Measurements from ENCODE around the gene ASPG. TPM values are rescaled to one million over a fixed set of nuclear protein-coding genes. Genes with fewer than 3 reads are reported as not detected.
A peak's percentile ranks its signal among the peaks of the same experiment; 100 is the strongest.

ASPG gene
- total RNA-seq, 4 donors from 2014 or later, result 26.0 to 38.5 (median 28.2) TPM

DNA sequence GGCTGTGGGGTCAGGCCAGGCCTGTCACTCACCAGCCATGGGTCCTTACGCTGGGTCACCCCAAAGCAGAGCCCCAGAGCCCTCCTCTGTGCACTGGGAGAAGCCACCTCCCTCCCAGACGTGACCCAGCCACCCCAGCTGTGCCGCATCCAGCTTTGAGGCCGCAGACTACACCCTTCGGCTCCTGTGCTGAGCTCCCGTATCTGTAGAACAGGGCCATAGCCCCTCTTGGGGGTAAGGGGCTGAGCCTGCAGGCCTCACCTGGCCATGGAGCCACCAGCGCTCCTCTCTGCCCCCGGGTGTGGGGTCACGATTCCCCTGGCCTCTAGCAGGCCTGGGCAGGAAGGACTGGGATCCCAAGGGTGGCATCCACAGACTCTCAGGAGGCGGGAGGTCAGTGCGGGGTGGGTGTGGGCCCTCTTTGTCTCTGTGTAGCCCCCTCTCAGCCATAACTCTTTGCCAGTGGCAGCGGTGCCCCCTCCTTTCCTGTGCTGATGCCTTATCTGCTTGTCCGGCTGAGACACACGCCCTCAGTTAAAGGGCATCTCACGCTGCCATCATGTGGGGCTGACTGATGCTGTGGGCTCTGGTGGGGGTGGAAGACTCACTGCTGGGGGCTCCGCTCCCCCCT is 16.3 kb downstream of the ASPG start:
- TF ChIP-seq EP300 (IDR thresholded peaks at IDR 0.05), result no peak
- no peak for TF ChIP-seq POLR2A (IDR thresholded peaks at IDR 0.05)
- TF ChIP-seq, protein P1, sequence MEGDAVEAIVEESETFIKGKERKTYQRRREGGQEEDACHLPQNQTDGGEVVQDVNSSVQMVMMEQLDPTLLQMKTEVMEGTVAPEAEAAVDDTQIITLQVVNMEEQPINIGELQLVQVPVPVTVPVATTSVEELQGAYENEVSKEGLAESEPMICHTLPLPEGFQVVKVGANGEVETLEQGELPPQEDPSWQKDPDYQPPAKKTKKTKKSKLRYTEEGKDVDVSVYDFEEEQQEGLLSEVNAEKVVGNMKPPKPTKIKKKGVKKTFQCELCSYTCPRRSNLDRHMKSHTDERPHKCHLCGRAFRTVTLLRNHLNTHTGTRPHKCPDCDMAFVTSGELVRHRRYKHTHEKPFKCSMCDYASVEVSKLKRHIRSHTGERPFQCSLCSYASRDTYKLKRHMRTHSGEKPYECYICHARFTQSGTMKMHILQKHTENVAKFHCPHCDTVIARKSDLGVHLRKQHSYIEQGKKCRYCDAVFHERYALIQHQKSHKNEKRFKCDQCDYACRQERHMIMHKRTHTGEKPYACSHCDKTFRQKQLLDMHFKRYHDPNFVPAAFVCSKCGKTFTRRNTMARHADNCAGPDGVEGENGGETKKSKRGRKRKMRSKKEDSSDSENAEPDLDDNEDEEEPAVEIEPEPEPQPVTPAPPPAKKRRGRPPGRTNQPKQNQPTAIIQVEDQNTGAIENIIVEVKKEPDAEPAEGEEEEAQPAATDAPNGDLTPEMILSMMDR (IDR thresholded peaks at IDR 0.05), result no peak
- no peak for TF ChIP-seq POLR2AphosphoS5 (IDR thresholded peaks at IDR 0.05)
- Histone ChIP-seq H3K4me3 (no peak overlapping the region), H3K36me3 (no peaks in the 10 kb centered on the region), H3K4me1 (peaks cover 76% of the 10 kb centered on the region), H3K9me3 (no peaks in the 10 kb centered on the region), H3K27ac (peak overlapping the region; percentile 88), H3K27me3 (no peaks in the 10 kb centered on the region)
- WGBS, result 56% methylated on average over 9 of the region's 16 CpGs
- peak in 1 of 2 donors; percentile 59 for DNase-seq (ENCODE audit: low spot score in 2 of 2)

DNA sequence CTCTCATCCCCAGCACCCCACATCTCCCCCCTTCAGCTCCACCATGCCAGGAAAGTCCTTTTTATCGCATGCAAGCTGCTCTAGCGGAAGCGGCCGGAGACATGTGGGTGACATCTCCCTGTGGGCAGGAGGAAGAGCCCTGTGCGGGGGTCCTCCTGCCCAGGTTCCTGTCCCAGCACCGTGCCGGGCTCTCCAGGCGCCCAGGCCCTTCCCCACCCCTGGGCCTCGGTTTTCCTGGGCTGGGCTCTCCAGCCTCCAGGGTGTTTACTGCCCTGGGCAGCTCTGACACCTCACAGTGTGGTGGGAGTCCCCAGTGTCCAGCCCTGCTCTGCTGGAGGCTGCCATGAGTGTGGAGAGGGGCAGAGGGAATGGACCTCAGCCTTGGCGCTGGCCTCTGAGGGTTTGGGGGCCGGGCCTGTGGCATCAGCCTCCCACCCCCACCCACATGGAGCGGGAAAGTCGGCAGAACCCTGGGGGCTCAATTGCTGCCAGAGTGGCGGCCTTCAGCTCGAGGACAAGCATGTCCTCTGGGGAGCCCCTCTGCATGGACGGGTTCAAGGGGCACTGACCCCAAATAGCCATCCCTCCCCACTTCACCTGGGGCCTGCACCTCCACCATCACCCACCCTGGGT is 16.9 kb downstream of the ASPG start:
- no peak for TF ChIP-seq EP300 (IDR thresholded peaks at IDR 0.05)
- TF ChIP-seq POLR2AphosphoS5 (IDR thresholded peaks at IDR 0.05), result no peak
- TF ChIP-seq POLR2A (IDR thresholded peaks at IDR 0.05), result no peak
- TF ChIP-seq, protein P1 (IDR thresholded peaks at IDR 0.05), result no peak
- Histone ChIP-seq H3K4me1 (peaks cover 76% of the 10 kb centered on the region), H3K4me3 (no peak overlapping the region), H3K36me3 (no peaks in the 10 kb centered on the region), H3K9me3 (no peaks in the 10 kb centered on the region), H3K27me3 (no peaks in the 10 kb centered on the region), H3K27ac (no peak overlapping the region)
- 96% methylated on average over 7 of the region's 16 CpGs for WGBS
- peak in 1 of 2 donors; percentile 53 for DNase-seq (ENCODE audit: low spot score in 2 of 2)

DNA sequence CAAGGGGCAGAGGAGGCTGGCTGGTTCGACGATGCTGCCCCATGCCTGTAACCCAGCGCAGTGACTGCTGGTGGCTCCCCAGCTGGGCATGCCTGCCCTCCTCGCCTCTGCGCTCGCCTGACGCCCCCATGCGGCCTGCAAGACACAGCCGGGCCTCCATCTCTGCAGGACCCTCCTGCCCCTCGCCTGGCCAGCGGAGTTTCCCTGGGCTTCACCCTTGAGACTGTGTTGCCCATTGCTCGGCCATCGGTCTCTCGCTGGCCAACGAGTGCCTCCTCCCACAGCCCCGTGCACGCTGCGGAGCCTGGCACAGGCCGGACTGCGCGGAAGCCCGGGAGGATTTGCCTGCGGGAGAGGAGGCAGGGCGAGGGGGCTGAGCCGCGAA is 17.6 kb downstream of the ASPG start:
- TF ChIP-seq POLR2A (IDR thresholded peaks at IDR 0.05) (no peak), POLR2AphosphoS5 (IDR thresholded peaks at IDR 0.05) (no peak), EP300 (IDR thresholded peaks at IDR 0.05) (no peak)
- TF ChIP-seq, protein P1 (IDR thresholded peaks at IDR 0.05), result no peak
- Histone ChIP-seq H3K27ac (no peak overlapping the region), H3K4me3 (no peak overlapping the region), H3K36me3 (no peaks in the 10 kb centered on the region), H3K27me3 (no peaks in the 10 kb centered on the region), H3K4me1 (peaks cover 80% of the 10 kb centered on the region), H3K9me3 (no peaks in the 10 kb centered on the region)
- peak in 1 of 2 donors; percentile 56 for DNase-seq (ENCODE audit: low spot score in 2 of 2)
- WGBS, result 84% methylated on average over 9 of the region's 26 CpGs

DNA sequence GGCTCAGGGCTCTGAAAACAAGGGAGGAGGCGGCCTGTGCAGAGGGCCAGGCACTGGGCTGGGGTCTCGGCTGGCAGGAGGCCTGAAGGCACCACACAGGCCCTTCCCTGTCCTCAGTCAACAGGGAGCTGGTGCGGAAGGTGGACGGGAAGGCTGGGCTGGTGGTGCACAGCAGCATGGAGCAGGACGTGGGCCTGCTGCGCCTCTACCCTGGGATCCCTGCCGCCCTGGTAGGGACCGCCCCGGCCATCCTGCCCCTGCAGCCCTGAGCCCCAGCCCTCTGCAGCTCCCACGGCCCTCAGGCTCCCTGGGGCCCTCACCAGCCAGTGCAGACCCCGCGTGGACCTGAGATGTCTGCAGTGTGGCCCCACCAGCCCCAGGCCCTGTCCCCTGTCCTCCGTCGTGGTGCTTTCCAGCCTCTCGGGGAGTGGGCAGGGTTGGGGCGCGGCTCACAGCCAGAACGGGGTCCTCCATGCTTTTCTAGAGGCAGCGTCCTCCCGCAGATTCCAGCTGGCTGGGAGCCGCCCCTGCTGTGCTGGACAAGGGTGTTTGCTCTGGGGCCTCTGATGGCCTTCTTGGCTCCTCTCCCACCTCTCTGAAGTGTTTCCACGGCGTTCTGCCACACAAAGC is 18.1 kb downstream of the ASPG start:
- 83% methylated on average over 15 of the region's 23 CpGs for WGBS
- H3K4me1 ChIP-seq, result peaks cover 85% of the 10 kb centered on the region

More for the DNA sequence above, 18.1 kb downstream of the ASPG start:
- TF ChIP-seq POLR2A (IDR thresholded peaks at IDR 0.05), result no peak
- no peak for TF ChIP-seq EP300 (IDR thresholded peaks at IDR 0.05)
- TF ChIP-seq POLR2AphosphoS5 (IDR thresholded peaks at IDR 0.05), result no peak
- TF ChIP-seq, protein P1 (IDR thresholded peaks at IDR 0.05), result no peak
- Histone ChIP-seq H3K36me3 (no peaks in the 10 kb centered on the region), H3K27ac (no peak overlapping the region), H3K27me3 (no peaks in the 10 kb centered on the region), H3K4me3 (no peak overlapping the region), H3K9me3 (no peaks in the 10 kb centered on the region)
- DNase-seq (ENCODE audit: low spot score in 2 of 2), result peak; percentile 52 to 74
